Karpas-422 (cell line): Measurements from ENCODE around the gene ZNF446. TPM values are rescaled to one million over a fixed set of nuclear protein-coding genes. Genes with fewer than 3 reads are reported as not detected.
A peak's percentile ranks its signal among the peaks of the same experiment; 100 is the strongest.
"Not testable (repeated sequence)": the region's sequence is repeated elsewhere in the genome, so short reads cannot be mapped to it uniquely, and the experiment has no call there.

Experiments
- DNase-seq: peaks from one replicate; pipeline ENCODE4 v3.0.0-alpha.2; 2015
- H2AFZ ChIP-seq: fragments of 200-600 bp; sonication (generic); 2 replicates; pipeline ENCODE4 v1.6.1; 2014; ENCODE audit warnings: antibody characterized with exemption, low read length, mixed read lengths
- H3K27ac ChIP-seq: fragments of 200-600 bp; sonication (generic); 2 replicates; pipeline ENCODE4 v1.5.1; 2014; ENCODE audit warnings: mild to moderate bottlenecking, low read length, moderate library complexity
- H3K27me3 ChIP-seq: fragments of 200-600 bp; sonication (generic); 2 replicates; pipeline ENCODE4 v1.6.1; 2014; ENCODE audit warnings: low read length, mixed read lengths
- H3K36me3 ChIP-seq: fragments of 200-600 bp; sonication (generic); 2 replicates; pipeline ENCODE4 v1.6.1; 2014; ENCODE audit warnings: low read length, mixed read lengths; ENCODE audit not compliant: insufficient read depth
- H3K4me1 ChIP-seq: fragments of 200-600 bp; sonication (generic); 2 replicates; pipeline ENCODE4 v1.6.1; 2014; ENCODE audit warnings: mild to moderate bottlenecking, low read length, mixed read lengths
- H3K4me2 ChIP-seq: fragments of 200-600 bp; sonication (generic); 2 replicates; pipeline ENCODE4 v1.6.1; 2014; ENCODE audit warnings: low read length, low read depth, mild to moderate bottlenecking; ENCODE audit not compliant: poor library complexity, severe bottlenecking
- H3K4me3 ChIP-seq: fragments of 200-600 bp; sonication (generic); 2 replicates; pipeline ENCODE4 v1.5.1; 2014; ENCODE audit warnings: mild to moderate bottlenecking, antibody characterized with exemption, low read length, mixed read lengths
- H3K79me2 ChIP-seq: fragments of 200-600 bp; sonication (generic); 2 replicates; pipeline ENCODE4 v1.6.1; 2014; ENCODE audit warnings: mild to moderate bottlenecking, low read length, mixed read lengths
- H3K9ac ChIP-seq: fragments of 200-600 bp; sonication (generic); 2 replicates; pipeline ENCODE4 v1.6.0; 2014; ENCODE audit warnings: low read length
- H3K9me2 ChIP-seq: fragments of 200-600 bp; sonication (generic), shearing (Covaris generic); replicated peaks from 2 replicates; pipeline ENCODE4 v1.6.0; 2014; ENCODE audit warnings: mild to moderate bottlenecking, low read length, moderate library complexity; ENCODE audit not compliant: insufficient read depth
- H3K9me3 ChIP-seq: fragments of 300-700, 200-600 bp; sonication (generic); 2 replicates; pipeline ENCODE4 v1.6.1; 2014; ENCODE audit warnings: low read length, mixed read lengths
- H4K20me1 ChIP-seq: fragments of 200-600 bp; sonication (generic); 2 replicates; pipeline ENCODE4 v1.6.1; 2014; ENCODE audit warnings: mild to moderate bottlenecking, antibody characterized with exemption, low read length, low read depth; ENCODE audit not compliant: insufficient read depth
- total RNA-seq: library from RNA; depleted of rRNA; stranded (reverse); fragments of >200 nt; shearing (Covaris generic); gene quantifications from 2 replicates; pipeline ENCODE4 v1.2.3, GENCODE V29; 2014; ENCODE audit warnings: low replicate concordance

ZNF446 gene
- total RNA-seq, 1 experiment from 2014 or later: 11.8 TPM

DNA sequence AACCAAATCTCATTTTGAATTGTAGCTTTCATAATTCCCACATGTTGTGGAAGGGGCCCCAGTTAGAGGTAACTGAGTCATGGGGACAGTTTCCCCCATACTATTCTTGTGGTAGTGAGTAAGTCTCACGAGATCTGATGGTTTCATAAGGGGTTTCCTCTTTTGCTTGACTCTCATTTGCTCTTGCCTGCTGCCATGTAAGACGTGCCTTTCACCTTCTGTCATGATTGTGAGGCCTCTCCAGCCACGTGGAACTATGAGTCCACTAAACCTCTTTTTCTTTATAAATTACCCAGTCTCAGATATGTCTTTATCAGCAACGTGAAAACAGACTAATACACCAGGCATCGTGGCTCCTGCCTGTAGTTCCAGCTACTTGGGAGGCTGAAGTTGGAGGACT, 26.2 kb upstream of the ZNF446 start:
- not testable (repeated sequence) for DNase-seq, H3K9me2 ChIP-seq, H2AFZ ChIP-seq, H4K20me1 ChIP-seq, H3K27ac ChIP-seq, H3K79me2 ChIP-seq, H3K27me3 ChIP-seq, H3K9ac ChIP-seq, H3K4me3 ChIP-seq, H3K4me2 ChIP-seq, H3K36me3 ChIP-seq
- H3K9me3 ChIP-seq: peaks cover 15% of the 10 kb centered on the region
- peaks cover 16% of the 10 kb centered on the region for H3K4me1 ChIP-seq

- Histone ChIP-seq H3K27me3 (peaks cover 5% of the 10 kb centered on the region; the same call in 1 of the 2 replicates), H3K4me2 (peak overlapping the region; percentile 83), H3K4me1 (peaks cover 11% of the 10 kb centered on the region), H3K79me2 (peaks cover 9% of the 10 kb centered on the region), H3K36me3 (no peaks in the 10 kb centered on the region; the same call in 1 of the 2 replicates), H3K9me2 (no peaks in the 10 kb centered on the region), H4K20me1 (no peaks in the 10 kb centered on the region), H3K27ac (no peak overlapping the region), H3K4me3 (peak overlapping the region; percentile 94), H3K9ac (peak overlapping the region; percentile 90), H3K9me3 (peaks cover 15% of the 10 kb centered on the region), H2AFZ (peak overlapping the region; percentile 88)
- DNase-seq: no peak
Measured at GRCh38 chr19:58450856-58451357, 25.2 kb upstream of the ZNF446 start.

GRCh38 chr19:58451358-58452101, 24.6 kb upstream of the ZNF446 start, which contains the start of gene ZNF324B:
TSS of gene ZNF324B (plus strand) at chr19:58451622. CDS start at chr19:58453702, 2,080 bp downstream.
- no peaks in the 10 kb centered on the region; the same call in 1 of the 2 replicates for H3K36me3 ChIP-seq
- peak; percentile 100 for DNase-seq
- no peaks in the 10 kb centered on the region for H3K9me2 ChIP-seq
- peak within 1 kb of the TSS; percentile 94 for H3K4me3 ChIP-seq
- H4K20me1 ChIP-seq: no peaks in the 10 kb centered on the region
- peak within 1 kb of the TSS; percentile 90 for H3K9ac ChIP-seq
- H3K27me3 ChIP-seq: peaks cover 5% of the 10 kb centered on the region; the same call in 1 of the 2 replicates
- H3K27ac ChIP-seq: no peak within 1 kb of the TSS; the same call in 1 of the 2 replicates
- H3K9me3 ChIP-seq: peaks cover 15% of the 10 kb centered on the region
- peaks cover 9% of the 10 kb centered on the region for H3K79me2 ChIP-seq
- peak within 1 kb of the TSS; percentile 83 for H3K4me2 ChIP-seq
- H3K4me1 ChIP-seq: peaks cover 11% of the 10 kb centered on the region
- peak within 1 kb of the TSS; percentile 88 for H2AFZ ChIP-seq

DNA sequence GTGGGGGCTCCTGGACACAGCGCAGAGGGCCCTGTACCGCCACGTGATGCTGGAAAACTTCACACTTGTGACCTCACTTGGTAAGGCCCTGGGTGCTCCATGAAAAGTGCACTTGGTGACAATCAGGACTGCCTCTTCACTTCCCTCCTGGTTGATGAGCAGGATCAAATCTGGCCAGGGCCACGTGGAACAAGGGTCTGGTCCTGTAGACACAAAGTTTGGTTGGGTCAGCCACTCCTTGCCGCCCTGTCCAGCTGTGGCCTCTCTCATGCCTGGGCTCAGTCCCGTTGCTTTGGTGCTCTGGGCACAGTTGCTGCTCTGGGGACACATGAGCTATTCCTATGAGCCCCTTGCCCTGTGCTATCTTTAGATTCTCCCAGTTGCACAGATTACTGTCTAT, 22.4 kb upstream of the ZNF446 start:
- Histone ChIP-seq H3K4me2 (no peak overlapping the region), H3K9me2 (no peaks in the 10 kb centered on the region), H3K4me3 (no peak overlapping the region), H4K20me1 (no peaks in the 10 kb centered on the region), H3K36me3 (peaks cover 4% of the 10 kb centered on the region), H3K9ac (no peak overlapping the region), H2AFZ (no peak overlapping the region), H3K79me2 (peaks cover 9% of the 10 kb centered on the region), H3K27ac (no peak overlapping the region), H3K27me3 (peaks cover 5% of the 10 kb centered on the region; the same call in 1 of the 2 replicates), H3K4me1 (peaks cover 11% of the 10 kb centered on the region), H3K9me3 (peaks cover 13% of the 10 kb centered on the region)
- DNase-seq: no peak

- no peak overlapping the region for H3K4me2 ChIP-seq
- no peaks in the 10 kb centered on the region for H3K9me3 ChIP-seq
- H3K36me3 ChIP-seq: peaks cover 4% of the 10 kb centered on the region
Measured at GRCh38 chr19:58455306-58455705, 20.8 kb upstream of the ZNF446 start.

GRCh38 chr19:58456111-58456510, 20.0 kb upstream of the ZNF446 start:
- H3K4me2 ChIP-seq: no peak overlapping the region
- no peak overlapping the region for H2AFZ ChIP-seq
- H3K79me2 ChIP-seq: peaks cover 9% of the 10 kb centered on the region

More at GRCh38 chr19:58455306-58455705, 20.8 kb upstream of the ZNF446 start:
- Histone ChIP-seq H3K9me2 (no peaks in the 10 kb centered on the region), H3K4me1 (peaks cover 11% of the 10 kb centered on the region), H4K20me1 (no peaks in the 10 kb centered on the region), H3K9ac (no peak overlapping the region), H3K27me3 (no peaks in the 10 kb centered on the region), H3K79me2 (peaks cover 9% of the 10 kb centered on the region), H2AFZ (no peak overlapping the region), H3K4me3 (no peak overlapping the region), H3K27ac (no peak overlapping the region)
- no peak for DNase-seq

DNA sequence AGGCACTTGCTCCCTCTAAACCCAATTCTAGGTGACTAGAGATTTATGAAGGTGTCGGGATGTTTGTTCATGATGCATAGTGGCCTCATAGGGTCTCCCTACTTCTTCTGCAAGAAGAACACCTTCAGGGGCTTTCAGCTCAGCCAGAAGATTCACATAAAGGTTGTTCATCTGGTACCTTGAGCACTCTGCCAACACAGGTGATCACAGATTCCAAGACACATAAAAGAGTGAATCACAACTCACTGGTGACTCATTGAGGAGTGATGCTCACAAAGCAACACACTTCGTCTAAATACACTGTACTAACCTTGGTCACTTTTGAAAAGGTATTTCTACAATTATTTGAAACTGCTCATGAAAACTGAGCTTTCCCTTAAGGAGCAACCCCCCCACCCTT, 16.1 kb upstream of the ZNF446 start:
- H3K27ac ChIP-seq: no peak overlapping the region
- no peaks in the 10 kb centered on the region for H3K27me3 ChIP-seq
- H3K9me2 ChIP-seq: no peaks in the 10 kb centered on the region
- H3K4me1 ChIP-seq: peaks cover 7% of the 10 kb centered on the region; the same call in 1 of the 2 replicates
- no peaks in the 10 kb centered on the region for H4K20me1 ChIP-seq
- H3K79me2 ChIP-seq: no peaks in the 10 kb centered on the region
- H3K9ac ChIP-seq: no peak overlapping the region
- H3K9me3 ChIP-seq: no peaks in the 10 kb centered on the region
- no peak overlapping the region for H3K4me3 ChIP-seq
- H3K4me2 ChIP-seq: no peak overlapping the region
- H3K36me3 ChIP-seq: peaks cover 4% of the 10 kb centered on the region; the same call in 1 of the 2 replicates
- DNase-seq: no peak
- no peak overlapping the region for H2AFZ ChIP-seq

More at GRCh38 chr19:58456111-58456510, 20.0 kb upstream of the ZNF446 start:
- H3K27ac ChIP-seq: no peak overlapping the region
- DNase-seq: no peak
- no peaks in the 10 kb centered on the region for H3K27me3 ChIP-seq
- no peak overlapping the region for H3K4me3 ChIP-seq
- H3K36me3 ChIP-seq: peaks cover 4% of the 10 kb centered on the region
- H3K9ac ChIP-seq: no peak overlapping the region
- H3K9me3 ChIP-seq: no peaks in the 10 kb centered on the region
- no peaks in the 10 kb centered on the region for H3K9me2 ChIP-seq
- no peaks in the 10 kb centered on the region for H4K20me1 ChIP-seq
- peaks cover 5% of the 10 kb centered on the region for H3K4me1 ChIP-seq

- H4K20me1 ChIP-seq: peaks cover 8% of the 10 kb centered on the region; the same call in 1 of the 2 replicates
- H3K4me2 ChIP-seq: peak overlapping the region; percentile 83
- no peak overlapping the region for H3K27ac ChIP-seq
- peak overlapping the region; percentile 64 for H3K9ac ChIP-seq
- no peaks in the 10 kb centered on the region; the same call in 1 of the 2 replicates for H3K36me3 ChIP-seq
- peak overlapping the region; percentile 89 for H2AFZ ChIP-seq
- no peak for DNase-seq
- peak overlapping the region; percentile 77 for H3K4me3 ChIP-seq
- no peaks in the 10 kb centered on the region for H3K9me2 ChIP-seq
- H3K27me3 ChIP-seq: no peaks in the 10 kb centered on the region
- no peaks in the 10 kb centered on the region for H3K9me3 ChIP-seq
- H3K4me1 ChIP-seq: peaks cover 21% of the 10 kb centered on the region
- H3K79me2 ChIP-seq: peaks cover 25% of the 10 kb centered on the region
Measured at GRCh38 chr19:58466089-58466759, 9.9 kb upstream of the ZNF446 start.
